GM12801 (cell line): ENCODE measurements around the gene ATAD3C.

ENCODE experiments used
- CTCF ChIP-seq: IDR thresholded peaks from one replicate; pipeline ENCODE4 v1.5.1; 2011; ENCODE audit warnings: control low read depth; ENCODE audit not compliant: insufficient read length; ENCODE audit errors: extremely low read depth

ATAD3C gene

DNA sequence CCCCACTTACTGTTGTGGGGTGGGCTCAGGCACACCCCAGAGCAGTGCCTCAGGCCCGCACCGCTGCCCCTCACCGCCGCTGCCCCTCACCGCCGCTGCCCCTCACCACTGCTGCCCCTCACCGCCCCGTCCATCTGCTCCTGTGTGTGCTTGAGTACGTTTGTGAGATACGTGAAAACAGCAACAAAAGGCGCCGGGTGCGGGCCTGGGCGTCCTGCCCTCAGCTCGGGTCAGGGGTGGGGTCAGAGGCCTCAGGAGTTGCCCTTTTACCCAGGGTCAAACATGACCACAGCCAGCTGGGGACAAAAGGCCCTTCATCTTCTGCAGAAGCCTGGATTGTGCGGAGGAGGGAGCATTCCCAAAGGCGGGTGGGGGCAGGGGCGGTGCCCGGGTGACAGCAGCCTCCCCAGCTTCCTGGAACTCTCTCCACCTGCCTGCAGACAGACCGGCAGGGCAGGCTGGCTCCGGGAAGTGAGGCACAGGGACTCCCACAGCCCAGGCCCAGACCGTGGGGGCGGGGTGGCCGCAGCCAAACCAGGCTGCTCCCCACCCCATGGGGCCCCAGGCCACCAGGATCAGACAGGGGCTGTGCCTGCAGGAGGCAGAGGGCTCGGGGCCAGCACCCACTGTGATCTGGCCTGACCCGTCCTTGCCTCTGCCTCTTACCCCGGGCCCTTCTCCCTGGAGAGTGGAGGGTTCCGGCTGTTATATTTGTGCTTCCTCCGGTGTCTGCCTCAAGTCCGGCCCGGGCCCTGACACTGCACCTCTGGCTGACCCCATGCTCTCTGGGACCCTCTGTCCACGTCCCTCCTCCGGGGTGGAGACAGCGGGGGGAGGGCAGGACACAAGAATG lies 16.3 kb upstream of the ATAD3C start:
- TF ChIP-seq CTCF: no peak

- TF ChIP-seq CTCF: no peak
Observed at GRCh38 chr1:1433804-1434130, 15.7 kb upstream of the ATAD3C start.

DNA sequence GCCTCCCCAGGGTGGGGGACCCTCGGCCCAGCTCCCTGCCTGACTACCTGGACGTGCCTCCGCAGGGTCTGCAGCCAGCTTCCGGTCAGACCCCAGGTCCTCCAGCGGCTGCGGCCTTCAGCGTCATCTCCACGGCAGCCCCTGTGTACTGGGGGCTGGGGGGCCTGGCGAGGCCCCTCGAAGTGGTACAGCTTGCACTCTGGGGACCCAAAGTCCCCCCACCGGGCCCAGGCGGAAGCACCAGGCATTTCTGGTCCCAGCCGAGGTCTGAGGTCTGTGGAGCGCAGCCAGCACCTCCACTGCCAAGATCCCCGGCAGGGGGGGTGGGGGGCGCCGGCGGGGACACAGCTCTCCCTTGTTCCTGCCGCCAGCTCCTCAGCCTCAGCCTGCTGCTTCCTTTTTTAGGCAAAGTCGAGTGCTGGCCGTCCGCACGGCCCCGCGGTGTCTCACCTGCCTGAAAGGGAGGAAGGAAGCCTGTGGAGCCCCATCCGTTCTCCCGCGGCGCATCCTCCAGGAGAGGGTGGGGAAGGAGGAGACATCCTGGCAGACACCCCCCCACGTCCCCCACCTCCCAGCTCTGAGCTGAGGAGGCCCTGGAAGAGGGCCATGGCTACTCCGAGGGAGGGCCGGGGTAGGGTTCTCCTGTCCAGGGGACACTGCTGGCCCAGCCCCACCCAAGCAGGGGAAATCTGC lies 15.2 kb upstream of the ATAD3C start:
- no peak for TF ChIP-seq CTCF

GRCh38 chr1:1434824-1435105 lies 14.7 kb upstream of the ATAD3C start:
- TF ChIP-seq CTCF: no peak

DNA sequence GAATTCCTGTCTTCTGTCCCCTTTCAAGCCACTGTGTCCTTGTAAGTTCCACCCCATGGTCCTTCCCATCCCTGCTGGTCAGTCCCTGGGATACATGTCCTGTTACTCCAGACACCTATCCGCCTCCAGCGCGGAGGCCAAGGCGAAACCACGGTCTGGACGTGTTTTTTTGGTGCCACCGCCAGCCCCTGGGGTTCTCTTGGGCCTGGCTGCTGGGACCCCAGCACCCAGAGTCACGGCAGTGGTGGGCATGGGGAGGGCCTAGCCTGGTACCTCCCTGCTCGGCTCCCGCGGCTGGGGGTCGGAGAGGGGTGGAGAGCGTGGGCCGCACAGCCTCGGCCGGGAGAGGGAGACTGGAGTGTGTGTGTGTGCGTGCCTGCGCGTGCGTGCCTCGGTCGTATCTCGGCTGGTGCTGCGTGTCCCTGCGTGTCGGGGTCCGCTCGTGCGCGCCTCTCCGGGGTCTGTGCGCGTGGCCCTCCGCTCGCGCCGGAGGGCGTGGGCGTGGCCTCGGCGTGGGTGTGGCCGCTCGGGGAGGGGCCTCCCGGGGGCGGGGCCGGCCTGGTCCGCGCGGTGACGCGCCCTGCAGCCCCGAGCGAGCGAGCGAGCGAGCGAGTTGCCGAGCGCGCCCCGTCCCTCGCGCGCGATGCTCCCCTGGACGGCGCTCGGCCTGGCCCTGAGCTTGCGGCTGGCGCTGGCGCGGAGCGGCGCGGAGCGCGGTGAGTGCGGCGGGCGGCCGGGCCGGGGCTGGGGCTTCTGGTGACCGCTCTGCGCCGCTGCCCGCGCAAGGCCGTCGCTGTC lies 14.2 kb upstream of the ATAD3C start, which contains the start of gene VWA1:
Gene VWA1, plus strand, starts transcription at position 585 of the 798 bp plus-strand sequence. Its CDS starts 59 bp downstream, at position 644.
- TF ChIP-seq CTCF: no peak

GRCh38 chr1:1435911-1436629 lies 13.4 kb upstream of the ATAD3C start:
- TF ChIP-seq CTCF: no peak

- no peak for TF ChIP-seq CTCF
Observed at GRCh38 chr1:1436630-1437032, 12.9 kb upstream of the ATAD3C start.
